GM13977 (cell line): ENCODE results near the gene TRIM10.
"Not testable (repeated sequence)": the region's sequence is repeated elsewhere in the genome, so short reads cannot be mapped to it uniquely, and the experiment has no call there.

Source experiments
- DNase-seq: peaks from one replicate; pipeline ENCODE4 v3.0.0; 2012; ENCODE audit warnings: low spot score
- CTCF ChIP-seq: IDR thresholded peaks from 2 replicates; pipeline ENCODE4 v1.5.1; 2012; ENCODE audit warnings: mild to moderate bottlenecking, control low read depth; ENCODE audit not compliant: insufficient read depth; ENCODE audit errors: extremely low read depth, missing control alignments
- in situ Hi-C: fragments of 300-500 bp; cut with MboI; formaldehyde crosslinking; loops from one replicate; pipeline ENCODE4 v1.12.0; 2022; ENCODE audit warnings: low sequenced_read_pairs, low pct_unique_long_range_greater_than_20kb, mixed read lengths, inconsistent platforms; ENCODE audit not compliant: unreplicated experiment

The TRIM10 gene

DNA sequence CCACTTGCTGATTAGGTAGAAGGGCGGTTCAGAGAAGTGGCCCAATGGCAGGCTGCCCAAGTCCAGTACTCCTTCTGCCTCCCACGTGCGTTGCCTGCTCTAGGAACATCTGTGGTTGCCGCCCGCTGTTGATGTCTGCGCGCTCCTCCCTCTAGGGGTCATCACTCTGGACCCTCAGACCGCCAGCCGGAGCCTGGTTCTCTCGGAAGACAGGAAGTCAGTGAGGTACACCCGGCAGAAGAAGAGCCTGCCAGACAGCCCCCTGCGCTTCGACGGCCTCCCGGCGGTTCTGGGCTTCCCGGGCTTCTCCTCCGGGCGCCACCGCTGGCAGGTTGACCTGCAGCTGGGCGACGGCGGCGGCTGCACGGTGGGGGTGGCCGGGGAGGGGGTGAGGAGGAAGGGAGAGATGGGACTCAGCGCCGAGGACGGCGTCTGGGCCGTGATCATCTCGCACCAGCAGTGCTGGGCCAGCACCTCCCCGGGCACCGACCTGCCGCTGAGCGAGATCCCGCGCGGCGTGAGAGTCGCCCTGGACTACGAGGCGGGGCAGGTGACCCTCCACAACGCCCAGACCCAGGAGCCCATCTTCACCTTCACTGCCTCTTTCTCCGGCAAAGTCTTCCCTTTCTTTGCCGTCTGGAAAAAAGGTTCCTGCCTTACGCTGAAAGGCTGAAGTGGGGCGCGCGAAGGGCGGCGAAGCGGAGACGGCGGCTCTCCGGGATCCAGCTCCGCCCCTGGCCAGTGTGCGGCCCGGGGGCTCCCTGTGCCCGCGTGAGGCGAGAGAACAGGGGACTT is 10.9 kb upstream of the TRIM10 start:
- in situ Hi-C loops, result no loop called here
- no peak for DNase-seq
- TF ChIP-seq CTCF, result no peak

- DNase-seq, result peak; percentile 77
- peak; percentile 78 for TF ChIP-seq CTCF
- in situ Hi-C loops, result no loop called here
These were observed 8.9 kb upstream of the TRIM10 start for GRCh38 chr6:30169658-30170614.

DNA sequence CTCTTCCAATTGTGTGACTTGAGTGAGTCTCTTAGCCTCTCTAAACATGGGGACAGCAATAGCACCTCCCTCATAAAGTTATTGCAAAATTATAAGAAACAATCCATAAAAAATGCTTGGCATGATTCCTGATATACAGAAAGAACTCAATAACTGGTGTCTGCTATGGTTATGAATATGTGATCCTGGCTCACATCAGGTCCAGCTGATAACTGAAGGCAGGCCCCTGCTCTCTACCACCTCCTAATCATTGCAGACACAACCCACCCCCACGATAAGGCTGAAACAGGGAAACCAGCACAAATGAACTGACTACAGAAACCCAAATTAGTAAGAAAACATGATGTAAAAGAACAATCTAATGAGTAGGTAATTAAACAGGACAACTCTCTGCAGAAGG is 7.7 kb upstream of the TRIM10 start:
- TF ChIP-seq CTCF, result no peak
- in situ Hi-C loops, result no loop called here
- no peak for DNase-seq

- TF ChIP-seq CTCF, result no peak
- DNase-seq, result no peak
- in situ Hi-C loops, result no loop called here
These were observed 6.1 kb upstream of the TRIM10 start for GRCh38 chr6:30167101-30167500.

- DNase-seq, in situ Hi-C loops: not testable (repeated sequence)
These were observed 4.2 kb upstream of the TRIM10 start for GRCh38 chr6:30165238-30165637.

DNA sequence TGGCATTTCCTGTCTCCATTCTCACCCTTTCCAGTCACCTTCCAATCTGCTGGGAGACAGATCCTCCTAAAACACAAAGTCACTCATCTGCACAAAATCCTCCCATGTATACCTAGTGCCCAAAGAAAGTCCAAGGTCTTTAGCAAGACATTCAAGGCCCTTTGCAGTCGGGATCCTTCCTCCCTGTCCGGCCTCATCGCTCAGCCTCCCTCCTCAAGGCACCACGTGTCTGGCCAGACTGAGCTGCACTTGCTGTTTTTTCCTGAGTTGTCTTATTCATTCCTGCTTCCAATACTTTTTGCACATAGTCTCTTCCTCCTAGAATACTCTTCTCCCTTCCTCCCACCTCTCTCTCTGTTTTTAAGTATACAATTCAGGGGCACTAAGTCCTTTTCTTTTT is 3.7 kb upstream of the TRIM10 start:
- no peak for DNase-seq
- no peak for TF ChIP-seq CTCF
- in situ Hi-C loops, result no loop called here
